ENCODE results near the gene BPIFB6.

BPIFB6 gene, protein sequence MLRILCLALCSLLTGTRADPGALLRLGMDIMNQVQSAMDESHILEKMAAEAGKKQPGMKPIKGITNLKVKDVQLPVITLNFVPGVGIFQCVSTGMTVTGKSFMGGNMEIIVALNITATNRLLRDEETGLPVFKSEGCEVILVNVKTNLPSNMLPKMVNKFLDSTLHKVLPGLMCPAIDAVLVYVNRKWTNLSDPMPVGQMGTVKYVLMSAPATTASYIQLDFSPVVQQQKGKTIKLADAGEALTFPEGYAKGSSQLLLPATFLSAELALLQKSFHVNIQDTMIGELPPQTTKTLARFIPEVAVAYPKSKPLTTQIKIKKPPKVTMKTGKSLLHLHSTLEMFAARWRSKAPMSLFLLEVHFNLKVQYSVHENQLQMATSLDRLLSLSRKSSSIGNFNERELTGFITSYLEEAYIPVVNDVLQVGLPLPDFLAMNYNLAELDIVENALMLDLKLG

DNA sequence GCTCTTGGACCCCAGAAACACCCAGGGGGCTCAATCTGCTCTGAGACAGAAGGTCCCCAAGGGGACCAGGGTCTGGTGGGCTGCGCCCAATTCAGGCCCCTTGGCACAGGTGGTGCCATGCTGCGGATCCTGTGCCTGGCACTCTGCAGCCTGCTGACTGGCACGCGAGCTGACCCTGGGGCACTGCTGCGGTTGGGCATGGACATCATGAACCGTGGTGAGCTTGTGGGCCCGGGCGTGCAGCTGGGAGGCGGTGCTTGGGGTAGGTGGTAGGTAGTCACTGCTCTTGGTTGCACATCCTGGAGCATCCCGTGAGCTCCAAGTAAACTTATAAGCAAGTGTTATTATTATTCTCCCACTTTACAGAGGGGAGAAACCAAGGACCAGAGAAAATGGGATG, at the start of gene BPIFB6:
Gene BPIFB6, plus strand, starts transcription at position 118 of the 400 bp plus-strand sequence. Its CDS starts 0 bp downstream, at position 118.
- DNase-seq (ENCODE audit: low read depth in 2 of 2): no peak

DNA sequence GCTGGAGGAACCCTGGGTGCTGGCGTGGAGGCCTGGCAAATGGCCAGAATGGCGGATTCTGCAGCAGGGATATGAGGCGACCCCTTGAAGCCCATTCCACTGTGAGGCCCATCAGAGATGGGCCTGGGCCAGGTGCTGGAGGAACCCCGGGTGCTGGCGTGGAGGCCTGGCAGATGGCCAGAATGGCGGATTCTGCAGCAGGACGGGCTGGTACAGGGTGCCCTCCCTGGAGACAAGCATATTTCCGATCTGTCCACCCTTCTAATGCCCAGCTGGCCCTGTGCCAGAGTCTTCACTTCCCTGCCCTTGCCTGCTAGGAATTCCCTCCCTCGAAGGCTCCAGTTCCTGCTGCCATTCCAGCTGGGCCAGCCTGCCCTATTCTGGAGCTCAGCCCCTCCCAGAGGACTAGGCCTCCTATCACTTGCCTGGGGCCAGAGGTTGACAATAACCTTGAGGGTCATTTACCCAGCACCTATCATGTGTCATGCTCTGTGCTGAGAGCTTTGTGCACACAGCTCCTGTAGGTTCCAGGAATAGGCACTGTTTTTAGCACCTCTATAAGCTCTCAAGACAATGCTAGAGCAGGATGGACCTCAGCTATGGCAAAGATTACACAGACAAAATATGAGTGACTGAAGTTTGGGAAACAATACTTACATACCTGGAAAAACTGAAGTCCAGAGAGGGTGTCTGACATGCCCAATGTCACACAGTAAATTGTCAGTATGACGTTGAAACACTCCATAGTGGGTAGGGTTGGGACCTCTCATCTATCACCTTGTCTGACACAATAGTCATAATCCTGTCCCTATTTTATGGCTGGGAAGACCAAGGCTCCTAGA, 48.6 kb upstream of the BPIFB6 start:
- no peak for DNase-seq (ENCODE audit: low read depth in 2 of 2)

DNA sequence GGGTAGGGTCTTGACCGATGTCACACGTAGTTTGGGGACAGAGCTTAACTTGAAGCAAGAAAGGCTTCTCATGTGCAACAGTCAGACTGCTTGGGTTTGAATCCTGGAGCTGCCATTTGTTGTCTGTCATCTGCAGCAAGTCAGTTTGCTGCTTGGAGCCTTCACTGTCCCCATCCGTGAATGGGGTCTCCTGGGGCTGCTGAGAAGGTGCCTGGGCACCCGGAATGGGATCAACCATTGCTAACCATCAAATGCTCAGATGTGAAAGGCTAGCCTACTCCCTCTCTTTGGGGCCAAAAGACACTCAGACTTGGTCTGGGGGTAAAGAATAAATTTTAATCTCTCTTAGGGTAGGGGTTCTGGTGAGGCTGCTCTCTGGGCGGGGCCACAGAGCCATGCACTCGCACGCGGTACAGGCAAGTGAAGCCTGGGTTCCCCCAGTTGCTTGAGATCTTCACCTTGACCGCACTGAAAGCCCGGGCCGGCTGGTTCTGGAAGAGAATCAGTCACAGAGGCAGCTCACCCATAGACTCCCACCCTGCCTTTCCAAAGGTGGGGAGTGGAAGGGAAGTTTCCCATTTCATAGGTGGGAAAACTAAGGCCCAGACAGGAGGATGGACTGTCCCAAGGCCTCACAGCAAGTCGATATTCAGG, 47.9 kb upstream of the BPIFB6 start:
- no peak for DNase-seq (ENCODE audit: low read depth in 2 of 2)

DNA sequence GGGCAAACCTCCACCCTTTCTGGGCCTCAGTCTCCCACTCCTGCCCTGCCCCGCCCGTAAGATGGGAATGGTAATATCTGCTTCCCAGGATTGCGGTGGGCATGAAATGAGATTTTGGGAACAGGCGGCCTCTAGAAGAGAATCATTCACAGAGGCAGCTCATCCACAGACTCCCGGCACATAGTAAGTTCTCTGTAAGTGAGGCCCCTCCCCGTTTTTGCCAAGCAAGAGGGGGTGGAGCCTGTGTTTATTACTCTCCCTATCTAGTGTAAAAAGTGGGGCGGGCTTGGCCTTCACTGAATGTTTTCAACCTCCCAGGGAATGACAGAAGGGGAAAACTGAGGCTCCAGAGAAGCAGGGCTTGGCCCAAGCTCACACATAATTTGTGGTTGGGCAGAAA, 47.3 kb upstream of the BPIFB6 start:
- DNase-seq (ENCODE audit: low read depth in 2 of 2): no peak

DNA sequence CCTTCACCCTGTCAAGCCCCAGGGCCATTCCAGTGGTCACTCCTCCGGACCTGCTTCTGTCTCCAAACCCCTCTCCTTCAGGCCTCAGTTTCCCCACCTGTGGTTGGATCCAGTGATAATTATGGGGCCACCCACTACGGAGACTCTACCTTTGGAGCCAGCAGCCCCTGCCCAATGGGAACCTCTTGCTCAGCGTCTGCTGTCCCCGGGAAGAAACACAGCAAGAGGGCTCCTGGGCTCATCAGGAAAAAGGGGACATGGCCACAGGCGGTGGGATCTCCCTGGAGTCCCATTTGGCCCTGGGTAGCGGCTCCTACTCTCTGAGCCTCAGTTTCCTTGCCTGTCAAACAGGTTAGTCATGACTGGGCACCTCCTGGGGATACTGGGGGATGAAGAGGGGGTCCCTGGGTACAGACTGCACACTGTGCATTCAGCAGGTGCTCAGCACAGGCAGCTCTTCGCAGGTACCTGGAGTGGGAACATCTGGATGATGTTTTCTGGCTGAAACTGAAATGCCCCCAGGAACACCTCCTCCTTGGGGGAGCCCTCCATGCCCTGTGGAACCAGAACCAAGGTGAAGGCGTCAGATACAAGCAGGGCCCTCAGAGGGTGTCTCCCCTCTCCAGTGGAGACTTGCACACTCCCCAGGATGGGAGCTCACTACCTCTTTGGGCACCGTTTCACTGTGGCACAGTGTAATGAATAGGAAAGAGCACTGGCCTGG, 46.7 kb upstream of the BPIFB6 start:
- no peak for DNase-seq (ENCODE audit: low read depth in 2 of 2)

DNA sequence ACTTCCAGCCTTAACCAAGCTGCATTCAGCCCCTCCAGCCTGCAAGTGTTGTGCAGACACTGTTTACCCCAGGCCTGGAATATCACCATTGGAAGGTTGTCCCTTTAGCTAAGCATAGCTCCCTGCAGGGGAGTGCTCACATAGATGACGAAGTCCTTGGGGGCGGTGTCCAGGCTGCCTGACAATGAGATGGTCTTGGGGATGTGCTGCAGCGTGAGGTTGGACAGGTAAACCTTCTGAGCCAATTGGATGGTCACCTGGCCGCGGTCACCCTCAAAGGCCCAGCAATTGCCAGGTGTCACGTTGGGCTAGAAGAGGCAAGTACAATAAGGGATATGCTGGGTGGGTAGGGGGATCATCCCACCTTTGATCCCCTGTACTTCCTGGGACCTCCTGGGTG, 45.9 kb upstream of the BPIFB6 start:
- no peak for DNase-seq (ENCODE audit: low read depth in 2 of 2)

GRCh38 chr20:32986331-32986966, 45.0 kb upstream of the BPIFB6 start:
- no peak for DNase-seq (ENCODE audit: low read depth in 2 of 2)

- DNase-seq (ENCODE audit: low read depth in 2 of 2): no peak
Observed at GRCh38 chr20:32987044-32987825, 44.2 kb upstream of the BPIFB6 start.

DNA sequence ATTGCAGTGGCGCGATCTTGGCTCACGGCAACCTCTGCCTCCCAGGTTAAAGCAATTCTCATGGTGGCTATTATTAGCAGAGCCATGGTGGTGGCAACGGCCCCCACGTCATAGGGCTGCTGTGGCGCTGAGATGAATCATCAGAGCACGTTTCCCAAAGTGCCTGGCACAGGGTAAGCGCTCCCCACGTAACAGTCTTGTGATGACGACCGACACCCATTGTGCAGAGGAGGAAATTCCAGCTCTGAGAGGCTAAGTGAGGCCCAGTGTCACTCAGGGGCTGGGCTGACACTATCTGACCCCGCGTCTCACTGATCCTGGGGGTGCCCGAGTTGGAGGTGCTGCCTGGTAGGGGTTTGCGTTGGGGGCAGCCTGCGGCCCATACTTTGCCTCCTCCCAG, 43.4 kb upstream of the BPIFB6 start:
- DNase-seq (ENCODE audit: low read depth in 2 of 2): no peak

DNA sequence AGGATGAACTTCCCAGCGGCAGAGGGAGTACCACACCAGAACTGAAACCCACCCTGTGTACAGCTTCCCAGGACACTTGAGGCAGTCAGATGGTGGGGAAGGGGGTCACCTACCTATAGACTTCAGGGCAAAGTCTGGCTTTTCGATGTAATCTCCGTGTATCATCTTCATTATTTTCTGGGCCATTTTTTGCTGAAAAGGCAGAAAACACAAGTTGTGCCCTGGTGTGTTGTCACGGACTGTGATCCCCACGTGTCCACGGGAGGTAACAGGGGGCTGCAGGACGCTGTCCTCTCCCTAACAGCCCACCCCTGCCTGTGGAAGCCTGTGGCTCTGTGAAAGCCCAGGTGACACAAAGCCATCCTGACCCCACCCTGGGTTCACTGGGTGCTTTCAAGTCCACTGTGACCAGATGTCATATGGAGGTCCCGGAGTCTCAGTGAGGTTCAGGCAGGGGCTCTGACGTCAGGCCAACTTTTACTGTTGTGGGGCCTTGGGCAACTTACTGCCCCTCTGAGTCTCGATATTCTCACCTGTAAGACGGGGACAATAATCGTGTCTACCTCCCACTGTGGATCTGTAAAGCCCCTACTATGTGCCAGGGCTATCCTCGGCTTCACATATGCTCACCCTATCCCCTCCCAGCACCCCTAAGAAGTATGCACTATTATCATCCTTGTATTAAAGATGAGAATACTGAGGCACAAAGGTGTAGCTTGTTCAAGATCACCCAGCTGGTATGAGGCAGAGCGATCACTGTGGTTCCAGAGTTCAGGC, 41.8 kb upstream of the BPIFB6 start:
- no peak for DNase-seq (ENCODE audit: low read depth in 2 of 2)

DNA sequence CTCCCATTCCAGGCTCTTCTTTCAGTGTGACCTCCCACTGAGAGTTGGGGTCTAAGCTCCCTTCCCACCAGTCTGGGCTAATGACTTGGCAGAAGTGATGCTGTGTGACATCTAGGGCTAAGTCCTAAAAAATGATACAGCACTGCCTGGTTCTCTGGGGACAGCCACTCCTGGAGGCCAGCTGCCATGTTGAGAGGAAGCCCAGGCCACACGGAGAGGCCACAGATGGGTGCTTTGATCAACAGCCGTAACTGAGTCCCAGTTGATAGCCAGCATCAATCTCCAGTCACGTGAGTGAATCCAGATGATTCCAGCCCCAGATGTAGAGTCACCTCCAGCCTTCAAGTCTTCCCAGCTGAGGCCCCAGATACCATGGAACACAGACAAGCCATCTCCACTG, 41.0 kb upstream of the BPIFB6 start:
- DNase-seq (ENCODE audit: low read depth in 2 of 2): no peak

- no peak for DNase-seq (ENCODE audit: low read depth in 2 of 2)
Observed at GRCh38 chr20:32991383-32991782, 40.1 kb upstream of the BPIFB6 start.

- DNase-seq (ENCODE audit: low read depth in 2 of 2): no peak
Observed at GRCh38 chr20:32991792-32992641, 39.4 kb upstream of the BPIFB6 start.

DNA sequence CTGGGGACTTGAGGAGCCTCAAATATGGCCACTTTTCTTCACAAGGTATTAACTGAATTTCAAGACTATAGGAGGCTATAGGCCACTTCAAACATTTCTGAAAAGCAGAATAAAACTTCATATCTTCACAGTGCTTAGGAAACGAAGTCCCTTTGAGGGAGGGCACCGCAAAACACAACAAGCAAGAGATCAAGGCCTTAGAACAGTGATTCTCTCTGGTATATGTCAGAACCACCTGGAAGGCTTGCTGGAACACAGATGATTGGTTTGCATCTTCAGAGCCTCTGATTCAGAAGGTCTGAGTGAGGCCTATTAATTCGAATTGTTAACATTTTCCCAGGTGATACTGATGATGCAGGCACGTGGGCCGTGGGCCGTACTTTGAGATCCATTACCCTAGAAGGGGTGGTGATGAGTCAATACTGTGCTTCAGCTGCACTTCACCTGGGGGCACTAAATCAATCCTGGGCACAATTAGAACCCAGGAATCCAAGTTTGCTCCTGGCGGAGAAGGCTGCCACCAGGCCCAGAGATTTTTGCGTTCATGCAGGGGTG, 37.9 kb upstream of the BPIFB6 start:
- no peak for DNase-seq (ENCODE audit: low read depth in 2 of 2)

DNA sequence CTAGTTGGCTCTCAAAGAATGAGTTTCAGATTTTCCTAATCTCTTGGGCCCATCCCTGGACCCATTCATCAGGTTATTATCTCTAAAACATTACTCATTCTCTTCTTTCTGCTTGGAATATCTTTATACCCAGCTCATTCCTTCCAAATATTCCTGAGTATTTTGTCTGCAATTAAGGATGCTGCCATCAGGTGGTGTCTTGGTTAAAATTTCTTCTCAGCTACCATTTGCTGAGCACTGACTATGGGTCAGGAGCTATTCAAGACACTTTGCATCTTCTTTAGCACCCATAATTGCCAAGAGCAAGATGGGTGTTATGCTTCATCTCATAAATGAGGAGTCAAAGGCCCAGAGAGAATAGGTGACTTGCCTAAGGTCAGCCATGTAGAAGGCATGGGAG, 35.6 kb upstream of the BPIFB6 start:
- no peak for DNase-seq (ENCODE audit: low read depth in 2 of 2)

DNA sequence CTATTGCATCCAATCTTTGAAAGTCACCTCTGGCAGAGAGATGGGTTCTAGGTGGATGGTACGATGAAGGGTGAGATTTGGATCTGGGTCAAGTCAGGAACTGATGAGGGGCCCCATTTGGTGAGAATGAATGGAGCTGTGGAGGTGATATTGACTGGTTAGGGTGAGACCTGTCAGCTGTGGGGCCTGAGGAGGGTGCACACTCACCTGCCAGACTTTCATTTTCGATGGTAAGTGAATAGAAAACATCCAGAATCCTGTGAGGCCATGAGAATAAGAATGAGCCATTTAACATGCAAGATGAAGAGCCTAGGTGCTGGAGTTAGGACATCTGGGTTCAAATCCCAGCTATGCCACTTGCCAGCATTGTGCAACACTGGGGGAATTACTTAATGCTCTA, 34.0 kb upstream of the BPIFB6 start:
- DNase-seq (ENCODE audit: low read depth in 2 of 2): no peak

DNA sequence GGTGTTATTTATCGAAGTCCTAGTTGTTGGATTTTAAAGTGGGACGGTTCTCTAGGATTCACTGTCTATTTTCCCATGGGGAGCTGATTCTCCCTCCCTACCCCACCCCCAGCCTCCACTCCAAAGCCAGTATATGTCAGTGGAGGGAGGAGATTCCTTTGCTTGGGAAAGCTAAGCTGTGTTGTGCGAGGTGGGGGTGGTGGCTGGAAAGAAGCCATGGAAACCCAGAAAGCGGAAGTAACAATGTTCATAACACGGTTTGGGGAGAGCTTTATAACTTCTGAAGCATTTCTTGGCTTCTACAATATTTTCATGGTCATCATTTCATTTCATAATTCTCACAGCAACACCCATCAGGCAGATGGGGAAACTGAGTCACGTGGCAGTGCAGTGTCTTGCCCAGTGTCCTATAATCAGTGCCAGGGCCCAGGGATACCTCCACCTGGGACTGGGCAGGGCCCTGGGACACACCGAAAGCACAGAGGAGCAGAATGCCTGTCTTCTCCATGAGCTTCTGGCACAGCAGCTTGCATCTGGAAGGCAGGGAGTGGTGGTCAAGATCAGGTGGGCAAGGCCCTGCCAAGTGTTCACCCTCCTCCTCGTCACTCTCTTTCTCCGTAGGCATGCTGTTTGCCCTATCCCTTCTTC, 31.7 kb upstream of the BPIFB6 start:
- DNase-seq (ENCODE audit: low read depth in 2 of 2): no peak
